Mesothelial cell of epicardium (in vitro differentiated cells): ENCODE measurements around the gene TRIM34. TPM values are rescaled to one million over a fixed set of nuclear protein-coding genes. Genes with fewer than 3 reads are reported as not detected.
A peak's percentile ranks its signal among the peaks of the same experiment; 100 is the strongest.
"Not testable (repeated sequence)": the region's sequence is repeated elsewhere in the genome, so short reads cannot be mapped to it uniquely, and the experiment has no call there.

Experiments used
- DNase-seq, 2 experiments: peaks; one replicate each; pipeline ENCODE4 v3.0.0; 2021; ENCODE audit warnings: low spot score in 2 of 2; ENCODE audit not compliant: unreplicated experiment in 2 of 2
- H3K27ac Mint-ChIP-seq: 2 replicates; pipeline ENCODE4 v1.8.0; 2021; ENCODE audit warnings: mixed read lengths
- H3K27me3 Mint-ChIP-seq: 2 replicates; pipeline ENCODE4 v1.8.0; 2021; ENCODE audit warnings: low read depth, mixed read lengths
- H3K36me3 Mint-ChIP-seq: 2 replicates; pipeline ENCODE4 v1.8.0; 2021; ENCODE audit warnings: mixed read lengths
- H3K4me1 Mint-ChIP-seq: 2 replicates; pipeline ENCODE4 v1.8.0; 2021; ENCODE audit warnings: mixed read lengths
- H3K4me3 Mint-ChIP-seq: 2 replicates; pipeline ENCODE4 v1.8.0; 2021; ENCODE audit warnings: mild to moderate bottlenecking, moderate library complexity, mixed read lengths
- H3K9me3 Mint-ChIP-seq: 2 replicates; pipeline ENCODE4 v1.8.0; 2021; ENCODE audit warnings: mixed read lengths
- total RNA-seq: library from RNA; stranded (reverse); gene quantifications from 3 replicates; pipeline ENCODE4 v1.2.1, GENCODE V29; 2021
- TF ChIP-seq, protein P1 (sequence below): fragments of 200-600 bp; sonication (generic); IDR thresholded peaks from one replicate; pipeline ENCODE4 v1.5.0; 2021; ENCODE audit warnings: antibody characterized with exemption; ENCODE audit not compliant: unreplicated experiment

Gene TRIM34
- total RNA-seq, 1 donor from 2014 or later: 5.0 TPM

DNA sequence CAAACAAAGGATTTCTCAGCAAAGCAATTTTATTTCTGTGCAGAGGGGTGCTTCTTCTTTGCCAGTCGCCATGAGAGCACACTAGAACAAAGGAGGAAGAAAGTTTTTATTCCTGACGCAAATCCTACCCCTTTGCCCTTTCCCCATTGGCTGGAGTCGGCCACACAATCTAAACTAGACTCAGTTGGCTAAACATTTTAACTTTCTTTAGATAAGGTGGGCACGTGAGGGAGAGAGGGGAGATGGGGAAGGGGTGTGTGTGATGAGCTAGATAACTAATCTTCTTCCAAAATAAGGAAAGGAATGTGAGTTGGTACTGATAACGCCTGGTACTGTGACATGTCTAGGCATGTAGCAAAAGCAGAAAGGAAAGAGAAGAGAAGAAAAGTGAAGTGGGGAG is 65.4 kb downstream of the TRIM34 start:
- H3K4me1 Mint-ChIP-seq: peaks cover 32% of the 10 kb centered on the region

DNA sequence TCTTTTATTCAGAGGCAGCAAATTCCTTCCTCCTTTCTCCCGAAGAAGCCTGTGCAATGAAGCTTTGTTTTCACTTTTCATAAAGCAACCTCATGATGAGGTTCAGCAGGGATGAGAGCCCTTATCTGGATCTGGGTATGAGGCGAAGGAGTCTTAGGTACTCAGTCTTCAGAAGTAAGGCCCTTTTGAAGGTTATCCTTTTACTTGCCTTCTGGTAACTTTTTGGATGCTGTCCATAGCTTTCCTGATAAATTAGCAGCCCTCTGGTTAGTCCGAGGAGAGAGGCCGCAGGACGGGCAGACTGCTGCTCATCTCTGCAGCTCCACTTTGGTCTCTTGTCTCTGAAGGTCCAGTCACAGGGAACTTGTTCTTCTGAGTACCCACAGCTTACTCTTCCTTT is 65.9 kb downstream of the TRIM34 start:
- Mint-ChIP-seq H3K4me3 (peak overlapping the region; percentile 45), H3K4me1 (peaks cover 30% of the 10 kb centered on the region), H3K36me3 (peaks cover 3% of the 10 kb centered on the region), H3K9me3 (no peaks in the 10 kb centered on the region), H3K27me3 (no peaks in the 10 kb centered on the region), H3K27ac (peak overlapping the region; percentile 96)
- TF ChIP-seq, protein P1, sequence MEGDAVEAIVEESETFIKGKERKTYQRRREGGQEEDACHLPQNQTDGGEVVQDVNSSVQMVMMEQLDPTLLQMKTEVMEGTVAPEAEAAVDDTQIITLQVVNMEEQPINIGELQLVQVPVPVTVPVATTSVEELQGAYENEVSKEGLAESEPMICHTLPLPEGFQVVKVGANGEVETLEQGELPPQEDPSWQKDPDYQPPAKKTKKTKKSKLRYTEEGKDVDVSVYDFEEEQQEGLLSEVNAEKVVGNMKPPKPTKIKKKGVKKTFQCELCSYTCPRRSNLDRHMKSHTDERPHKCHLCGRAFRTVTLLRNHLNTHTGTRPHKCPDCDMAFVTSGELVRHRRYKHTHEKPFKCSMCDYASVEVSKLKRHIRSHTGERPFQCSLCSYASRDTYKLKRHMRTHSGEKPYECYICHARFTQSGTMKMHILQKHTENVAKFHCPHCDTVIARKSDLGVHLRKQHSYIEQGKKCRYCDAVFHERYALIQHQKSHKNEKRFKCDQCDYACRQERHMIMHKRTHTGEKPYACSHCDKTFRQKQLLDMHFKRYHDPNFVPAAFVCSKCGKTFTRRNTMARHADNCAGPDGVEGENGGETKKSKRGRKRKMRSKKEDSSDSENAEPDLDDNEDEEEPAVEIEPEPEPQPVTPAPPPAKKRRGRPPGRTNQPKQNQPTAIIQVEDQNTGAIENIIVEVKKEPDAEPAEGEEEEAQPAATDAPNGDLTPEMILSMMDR: no peak
- DNase-seq: no peak

More for the DNA sequence above, 65.4 kb downstream of the TRIM34 start:
- DNase-seq: no peak
- Mint-ChIP-seq H3K36me3 (peaks cover 3% of the 10 kb centered on the region), H3K9me3 (no peaks in the 10 kb centered on the region), H3K4me3 (peak overlapping the region; percentile 45), H3K27ac (peak overlapping the region; percentile 96), H3K27me3 (no peaks in the 10 kb centered on the region)
- TF ChIP-seq, protein P1: no peak

DNA sequence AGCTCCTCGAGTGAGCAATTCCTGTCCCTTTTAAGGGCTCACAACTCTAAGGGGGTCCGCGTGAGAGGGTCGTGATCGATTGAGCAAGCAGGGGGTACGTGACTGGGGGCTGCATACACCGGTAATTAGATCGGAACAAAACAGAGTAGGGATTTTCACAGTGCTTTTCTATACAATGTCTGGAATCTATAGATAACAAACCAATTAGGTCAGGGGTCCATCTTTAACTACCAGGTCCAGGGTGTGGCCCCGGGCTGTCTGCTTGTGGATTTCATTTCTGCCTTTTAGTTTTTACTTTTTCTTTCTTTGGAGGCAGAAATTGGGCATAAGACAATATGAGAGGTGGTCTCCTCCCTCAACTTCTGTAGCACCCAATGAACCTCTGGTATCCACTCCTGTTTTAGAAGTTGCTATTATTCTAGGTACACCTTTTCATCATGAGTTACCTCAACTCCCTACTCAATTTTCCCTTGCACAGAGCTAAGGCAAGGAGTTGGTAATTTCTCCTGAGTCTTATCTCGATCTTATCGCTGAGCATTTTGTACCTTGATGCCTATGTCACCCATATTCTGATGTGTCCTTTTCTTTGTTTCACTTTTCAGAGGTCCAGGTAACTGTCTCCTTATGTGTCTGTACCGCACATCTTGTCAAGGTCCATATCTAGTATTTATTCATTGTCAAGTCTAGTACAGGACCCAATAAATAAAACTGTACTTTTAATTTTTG is 66.6 kb downstream of the TRIM34 start:
- not testable (repeated sequence) for H3K27me3 Mint-ChIP-seq, H3K9me3 Mint-ChIP-seq, H3K36me3 Mint-ChIP-seq, DNase-seq
- peaks cover 28% of the 10 kb centered on the region for H3K4me1 Mint-ChIP-seq
- H3K4me3 Mint-ChIP-seq: peak overlapping the region; percentile 45
- peak overlapping the region; percentile 96 for H3K27ac Mint-ChIP-seq

DNA sequence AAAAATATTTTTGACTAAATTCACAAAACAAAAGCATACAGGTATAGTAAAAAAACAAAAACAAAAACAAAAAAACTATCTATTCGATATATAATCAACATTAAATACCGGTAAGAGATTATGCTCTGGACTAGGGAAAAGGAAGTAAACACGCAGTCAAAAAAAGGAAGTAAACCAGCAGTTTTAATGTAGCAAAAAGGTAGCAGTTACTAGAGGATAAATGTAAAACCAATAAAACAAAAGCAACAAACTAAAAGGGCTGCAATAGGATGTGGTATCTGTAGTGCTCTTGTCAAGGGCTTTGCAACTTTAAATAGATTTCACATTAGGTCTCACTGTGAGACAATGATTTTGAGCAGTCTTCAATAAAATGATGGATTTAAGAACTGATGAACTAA is 67.2 kb downstream of the TRIM34 start:
- Mint-ChIP-seq H3K36me3 (peaks cover 9% of the 10 kb centered on the region), H3K27ac (peak overlapping the region; percentile 55), H3K27me3 (no peaks in the 10 kb centered on the region), H3K4me3 (no peak overlapping the region), H3K4me1 (peaks cover 28% of the 10 kb centered on the region), H3K9me3 (no peaks in the 10 kb centered on the region)
- no peak for DNase-seq
- TF ChIP-seq, protein P1: no peak

Other genes with a start within 250 kb of the TRIM34 start
- not detected in 3 replicates for gene OR51M1, start 241.2 kb upstream of the TRIM34 start, total RNA-seq
- gene OR51Q1, start 202.9 kb upstream of the TRIM34 start, total RNA-seq: not detected in 3 replicates
- 0.50 to 0.93 TPM (median 0.63 TPM) in 3 replicates for gene OR51I1, start 183.5 kb upstream of the TRIM34 start, total RNA-seq
- not detected in 3 replicates for gene OR51I2, start 175.7 kb upstream of the TRIM34 start, total RNA-seq
- gene OR52D1, start 136.3 kb upstream of the TRIM34 start, total RNA-seq: not detected in 3 replicates
- gene UBQLN3, start 115.0 kb upstream of the TRIM34 start, total RNA-seq: 0.63 to 1.2 TPM (median 0.71 TPM) in 3 replicates
- 1.9 to 2.1 TPM (median 2.0 TPM) in 3 replicates for gene UBQLNL, start 108.3 kb upstream of the TRIM34 start, total RNA-seq
- 0.73 to 1.6 TPM (median 1.3 TPM) in 3 replicates for gene OR52H1, start 76.5 kb upstream of the TRIM34 start, total RNA-seq
- not detected in 3 replicates for gene OR52B6, start 44.1 kb upstream of the TRIM34 start, total RNA-seq
- gene TRIM6, start 28.4 kb upstream of the TRIM34 start, total RNA-seq: 13.4 to 14.6 TPM (median 14.0 TPM) in 3 replicates
- 67.0 to 74.0 TPM (median 68.5 TPM) in 3 replicates for gene TRIM5, start 60.1 kb downstream of the TRIM34 start, total RNA-seq
- gene TRIM22, start 64.8 kb downstream of the TRIM34 start, total RNA-seq: 45.8 to 52.1 TPM (median 50.9 TPM) in 3 replicates
- gene OR56B1, start 111.4 kb downstream of the TRIM34 start, total RNA-seq: 0.11 TPM in 1 of 3 replicates, not detected in the others
- 0.18 TPM in 1 of 3 replicates, not detected in the others for gene OR52N4, start 129.2 kb downstream of the TRIM34 start, total RNA-seq
- gene OR52N5, start 158.4 kb downstream of the TRIM34 start, total RNA-seq: not detected in 3 replicates
- gene OR52N1, start 166.3 kb downstream of the TRIM34 start, total RNA-seq: not detected in 3 replicates
- gene OR52N2, start 183.9 kb downstream of the TRIM34 start, total RNA-seq: not detected in 3 replicates
- gene OR52E6, start 216.9 kb downstream of the TRIM34 start, total RNA-seq: not detected in 3 replicates
- gene OR52E8, start 232.7 kb downstream of the TRIM34 start, total RNA-seq: not detected in 3 replicates